NT2/D1 (cell line): ENCODE measurements around the gene DCC.

ENCODE experiments used
- SUZ12 ChIP-seq: IDR thresholded peaks from 2 replicates; pipeline ENCODE4 v1.6.1; 2011; ENCODE audit not compliant: insufficient read length, insufficient read depth; ENCODE audit errors: extremely low read depth
- YY1 ChIP-seq: IDR thresholded peaks from 2 replicates; pipeline ENCODE4 v1.6.1; 2011; ENCODE audit not compliant: insufficient read length, insufficient read depth
- ZNF274 ChIP-seq: IDR thresholded peaks from 2 replicates; pipeline ENCODE4 v1.6.1; 2011; ENCODE audit warnings: mild to moderate bottlenecking, low read depth, low read length

DNA sequence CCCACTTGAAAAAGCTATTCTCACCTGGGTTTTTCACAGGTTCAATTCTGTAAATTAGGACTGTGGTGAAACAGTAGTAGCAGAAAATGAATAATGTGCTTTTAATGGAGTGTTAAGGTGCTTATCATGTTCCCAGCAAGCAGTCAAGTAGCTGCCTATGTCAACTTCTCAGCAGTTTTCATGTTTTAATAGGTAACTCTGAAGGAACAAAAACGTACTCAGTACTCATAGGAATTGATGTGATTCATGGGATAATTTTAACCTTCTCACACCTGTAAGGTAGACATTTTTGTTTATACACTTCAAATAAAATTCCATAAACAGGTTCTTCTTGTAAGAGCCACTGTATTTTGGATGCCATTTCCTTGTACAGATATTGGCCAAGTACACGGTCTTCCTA lies 1082.9 kb downstream of the DCC start:
- TF ChIP-seq ZNF274 (no peak), YY1 (no peak), SUZ12 (no peak)
